Measurements from ENCODE around the gene CDH13. TPM values are rescaled to one million over a fixed set of nuclear protein-coding genes. Genes with fewer than 3 reads are reported as not detected.

CDH13 gene
- total and polyA plus RNA-seq, 2 of the 8 experiments (the other 6 are each of a cell fraction or from before 2014, with no cell fraction given): 2.3 to 2.4 TPM

DNA sequence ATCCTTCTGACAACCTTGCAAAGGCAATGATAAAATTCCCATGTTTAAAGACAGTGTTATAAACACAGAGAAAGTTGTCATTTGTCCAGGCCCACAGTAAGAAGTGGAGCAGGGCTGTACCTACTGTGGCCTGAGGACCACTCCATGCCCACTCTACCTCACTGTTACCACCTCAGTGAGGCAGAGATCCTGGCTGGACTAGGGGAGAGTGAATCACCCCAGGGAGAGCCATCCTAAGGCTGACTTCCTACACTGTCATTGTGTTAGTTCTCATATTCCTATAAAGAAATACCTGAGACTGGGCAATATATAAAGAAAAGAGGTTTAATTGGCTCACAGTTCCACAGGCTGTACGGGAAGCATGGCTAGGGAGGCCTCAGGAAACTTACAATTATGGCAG is 952.3 kb downstream of the CDH13 start:
- Histone ChIP-seq H3K18ac (ENCODE audit: extremely low read depth, low read length) (no peak overlapping the region), H2AFZ (ENCODE audit: low read length) (no peak overlapping the region), H4K20me1 (replicated peaks in 1 of 2; ENCODE audit: control insufficient read depth in 1 of 2, insufficient read depth in 2 of 2, low read length in 2 of 2) (no peaks in the 10 kb centered on the region), H2BK5ac (ENCODE audit: low read depth, low read length) (no peak overlapping the region), H2BK15ac (ENCODE audit: low read length) (no peak overlapping the region), H2BK12ac (ENCODE audit: low read depth, low read length) (no peak overlapping the region), H3K4me2 (ENCODE audit: insufficient read depth in 1 of 2, low read depth in 2 of 2, low read length in 2 of 2) (no peak overlapping the region), H4K5ac (ENCODE audit: insufficient read length, low read depth, low read length) (no peak overlapping the region), H3K23me2 (ENCODE audit: low read depth, low read length) (no peaks in the 10 kb centered on the region), H2BK20ac (ENCODE audit: low read length) (no peak overlapping the region), H3K14ac (ENCODE audit: insufficient read length) (no peak overlapping the region), H2AK5ac (ENCODE audit: low read depth, low read length) (no peak overlapping the region), H3K9ac (replicated peaks in 1 of 4; ENCODE audit: extremely low read depth in 1 of 4, low read depth in 3 of 4, low read length in 3 of 4) (no peak overlapping the region), H3K4me3 (ENCODE audit: extremely low read depth in 1 of 4, insufficient read depth in 2 of 4, low read depth in 3 of 4, low read length in 4 of 4) (no peak overlapping the region), H3K23ac (ENCODE audit: insufficient read length) (no peak overlapping the region), H4K91ac (replicated peaks; ENCODE audit: insufficient read length, low read length) (no peak overlapping the region), H3K79me1 (ENCODE audit: low read depth, low read length) (no peaks in the 10 kb centered on the region; the same call in 1 of the 2 replicates), H3K9me3 (ENCODE audit: insufficient read depth in 2 of 2, low read depth in 1 of 2, low read length in 1 of 2) (no peaks in the 10 kb centered on the region), H3K27me3 (replicated peaks in 1 of 4; ENCODE audit: control insufficient read depth in 3 of 4, extremely low read depth in 1 of 4, insufficient read depth in 3 of 4, low read length in 3 of 4) (no peaks in the 10 kb centered on the region), H3K79me2 (ENCODE audit: control insufficient read depth in 1 of 2, insufficient read depth in 2 of 2, low read length in 2 of 2) (no peaks in the 10 kb centered on the region), H3K4me1 (replicated peaks in 1 of 4; ENCODE audit: control insufficient read depth in 3 of 4, insufficient read depth in 4 of 4, low read length in 3 of 4) (peaks cover 0 to 11% (median 4%) of the 10 kb centered on the region in 4 experiments; a peak in 5 of 7 replicates), H3K36me3 (ENCODE audit: control insufficient read depth in 2 of 4, insufficient read depth in 4 of 4, low read length in 3 of 4) (no peaks in the 10 kb centered on the region), H3K27ac (ENCODE audit: low read depth, low read length) (no peak overlapping the region), H3K4ac (replicated peaks; ENCODE audit: insufficient read length, low read depth, low read length) (no peak overlapping the region), H2BK120ac (replicated peaks; ENCODE audit: low read depth, low read length) (no peak overlapping the region), H3K56ac (replicated peaks; ENCODE audit: insufficient read length, low read depth, low read length) (no peak overlapping the region), H4K8ac (ENCODE audit: extremely low read depth, insufficient read depth, low read length) (no peak overlapping the region)
- no peak for FAIRE-seq
- ChIA-PET POLR2A (ENCODE audit: partially characterized antibody) (no interaction called here), CTCF (ENCODE audit: partially characterized antibody) (no interaction called here)
- no peak for DNase-seq (ENCODE audit: low read depth in 1 of 2, low spot score in 2 of 2)
- 78% methylated on average over 1 of the region's 1 CpG; no CpG with 5 or more reads in 1 of the 2 experiments for WGBS, 2 experiments (ENCODE audit: extremely low coverage in 1 of 2, insufficient coverage in 1 of 2, insufficient read length in 1 of 2, insufficient replicate concordance in 2 of 2, low coverage in 1 of 2, low lambda C conversion rate in 2 of 2, missing lambda C conversion rate in 1 of 2)
- TF ChIP-seq RNF2 (IDR thresholded peaks at IDR 0.05; ENCODE audit: borderline replicate concordance, low read depth, low read length, missing control alignments, poor library complexity, severe bottlenecking) (no peak), BCL11A (IDR thresholded peaks at IDR 0.05; ENCODE audit: low read depth in 2 of 2, low read length in 2 of 2) (no peak), RAD21 (IDR thresholded peaks at IDR 0.05 in 1 of 2, conservative IDR thresholded peaks at IDR 0.05 in 1 of 2; ENCODE audit: low read depth in 2 of 2, low read length in 2 of 2) (no peak), CHD1 (IDR thresholded peaks at IDR 0.05; ENCODE audit: low read depth, low read length) (no peak), JUND (IDR thresholded peaks at IDR 0.05; ENCODE audit: low read length) (no peak), SP2 (IDR thresholded peaks at IDR 0.05; ENCODE audit: low read length) (no peak), CHD2 (IDR thresholded peaks at IDR 0.05; ENCODE audit: low read length) (no peak), JUN (IDR thresholded peaks at IDR 0.05; ENCODE audit: low read depth, low read length) (no peak), TAF1 (IDR thresholded peaks at IDR 0.05; ENCODE audit: low read depth, low read length) (no peak), EP300 (IDR thresholded peaks at IDR 0.05; ENCODE audit: borderline replicate concordance in 1 of 2, low read depth in 2 of 2, low read length in 2 of 2) (no peak), CBX8 (IDR thresholded peaks at IDR 0.05; ENCODE audit: borderline replicate concordance, low read depth, low read length) (no peak), HDAC2 (IDR thresholded peaks at IDR 0.05; ENCODE audit: borderline replicate concordance in 1 of 2, low read depth in 2 of 2, low read length in 2 of 2) (no peak), SIRT6 (IDR thresholded peaks at IDR 0.05; ENCODE audit: low read length) (no peak), BACH1 (IDR thresholded peaks at IDR 0.05; ENCODE audit: low read length) (no peak), RFX5 (IDR thresholded peaks at IDR 0.05; ENCODE audit: borderline replicate concordance, low read depth, low read length) (no peak)
